A549 (cell line): ENCODE measurements around the gene ADA. TPM values are rescaled to one million over a fixed set of nuclear protein-coding genes. Genes with fewer than 3 reads are reported as not detected.
A peak's percentile ranks its signal among the peaks of the same experiment; 100 is the strongest.

Experiments
- ATAC-seq, 2 experiments: fragments of 200-7000 bp in 1 of 2; fragments of >200 bp in 1 of 2; cut with Nextera tagmentation in 1 of 2; cut with Tn5 transposase in 1 of 2; 3 replicates each; pipeline versions ENCODE4 v1.8.0 to v1.9.1; 2018 to 2020; ENCODE audit warnings: mild to moderate bottlenecking in 1 of 2, moderate library complexity in 1 of 2
- CTCF ChIA-PET: fragments of 300-600 bp; sonication (Branson Sonifier 250); formaldehyde crosslinking; extraction: SDS; loops from one replicate; lab custom pipeline; 2021; ENCODE audit warnings: antibody characterized with exemption, inconsistent platforms; lab: Yijun Ruan, JAX
- POLR2A ChIA-PET: fragments of 350-600 bp; formaldehyde crosslinking; extraction: SDS; loops from one replicate; lab custom pipeline; 2021; ENCODE audit warnings: antibody characterized with exemption, inconsistent platforms; lab: Yijun Ruan, JAX
- DNase-seq, 2 experiments: peaks; one replicate each; pipeline versions ENCODE4 v3.0.0 to v3.0.0-alpha.2; 2011 to 2016; ENCODE audit warnings: low read depth in 1 of 2, low spot score in 1 of 2
- FAIRE-seq: peaks from 2 replicates; lab custom pipeline; 2011; peaks lifted over from hg19 to GRCh38; lab: Jason Lieb, UNC
- H3K27ac ChIP-seq, 2 experiments: fragments of >200 bp; sonication (Bioruptor Twin); formaldehyde crosslinking; 3 replicates each; pipeline ENCODE4 v1.5.1; 2016 to 2017
- H3K4me1 ChIP-seq: fragments of >200 bp; sonication (Bioruptor Twin); formaldehyde crosslinking; 3 replicates; pipeline ENCODE4 v1.6.1; 2016
- H3K4me2 ChIP-seq: fragments of >200 bp; sonication (Bioruptor Twin); formaldehyde crosslinking; 3 replicates; pipeline ENCODE4 v1.6.1; 2016
- H3K4me3 ChIP-seq: fragments of >200 bp; sonication (Bioruptor Twin); formaldehyde crosslinking; 3 replicates; pipeline ENCODE4 v1.5.1; 2016
- H3K9me3 ChIP-seq: fragments of >200 bp; sonication (Bioruptor Twin); formaldehyde crosslinking; 3 replicates; pipeline ENCODE4 v1.6.1; 2016
- CEBPB ChIP-seq, 2 experiments: fragments of >200 bp in 1 of 2; sonication (Bioruptor Twin) in 1 of 2; formaldehyde crosslinking in 1 of 2; IDR thresholded peaks; 2 replicates each; pipeline ENCODE4 v1.6.1; 2012 to 2016
- CHD4 ChIP-seq: fragments of 200-600 bp; sonication (generic); IDR thresholded peaks from 2 replicates; pipeline ENCODE4 v1.6.1; 2016; ENCODE audit warnings: antibody characterized with exemption, mild to moderate bottlenecking, borderline replicate concordance
- EP300 ChIP-seq, 2 experiments: fragments of >200 bp; sonication (Bioruptor Twin); formaldehyde crosslinking; IDR thresholded peaks; 2 replicates in 1 of 2; 3 replicates in 1 of 2; pipeline ENCODE4 v1.6.1; 2016 to 2017
- ESRRA ChIP-seq: fragments of 150-350 bp; IDR thresholded peaks from 2 replicates; pipeline ENCODE4 v1.6.1; 2014; ENCODE audit warnings: mild to moderate bottlenecking, low read length, borderline replicate concordance
- FOSL2 ChIP-seq, 2 experiments: fragments of 450-650 bp in 1 of 2; fragments of >200 bp in 1 of 2; sonication (Bioruptor Twin) in 1 of 2; formaldehyde crosslinking; IDR thresholded peaks; 2 replicates each; pipeline versions ENCODE4 v1.5.0 to v1.6.1; 2016 to 2020; ENCODE audit warnings: mild to moderate bottlenecking in 1 of 2, moderate library complexity in 1 of 2
- HEYL ChIP-seq: fragments of 250-450 bp; sonication (Bioruptor Pico); IDR thresholded peaks from 2 replicates; pipeline ENCODE4 v1.8.0; 2021; ENCODE audit warnings: mild to moderate bottlenecking, moderate library complexity
- HOXA7 ChIP-seq: fragments of 250-450 bp; sonication (Bioruptor Pico); IDR thresholded peaks from 2 replicates; pipeline ENCODE4 v1.5.0; 2020; ENCODE audit warnings: mild to moderate bottlenecking, moderate library complexity
- HOXB13 ChIP-seq: fragments of 250-450 bp; sonication (Bioruptor Pico); IDR thresholded peaks from 2 replicates; pipeline ENCODE4 v1.5.0; 2020; ENCODE audit warnings: low read depth, mild to moderate bottlenecking, moderate library complexity
- HOXB5 ChIP-seq: fragments of 250-450 bp; sonication (Bioruptor Pico); IDR thresholded peaks from 2 replicates; pipeline ENCODE4 v1.5.0; 2020; ENCODE audit warnings: mild to moderate bottlenecking, moderate library complexity
- JUNB ChIP-seq: fragments of >200 bp; sonication (Bioruptor Twin); formaldehyde crosslinking; IDR thresholded peaks from 2 replicates; pipeline ENCODE4 v1.6.1; 2016
- MAZ ChIP-seq: fragments of 150-350 bp; IDR thresholded peaks from 2 replicates; pipeline ENCODE4 v1.6.1; 2014; ENCODE audit warnings: antibody characterized with exemption, low read depth, low read length, borderline replicate concordance
- MYC ChIP-seq: IDR thresholded peaks from 2 replicates; pipeline ENCODE4 v1.6.1; 2012; ENCODE audit warnings: mild to moderate bottlenecking, inconsistent platforms, low read length, improper control_type of control experiment, borderline replicate concordance
- POLR2AphosphoS2 ChIP-seq: conservative IDR thresholded peaks from 2 replicates; pipeline ENCODE4 v1.6.1; 2012; ENCODE audit warnings: low read length, improper control_type of control experiment, inconsistent platforms
- RARB ChIP-seq: fragments of 250-450 bp; sonication (Bioruptor Pico); IDR thresholded peaks from 2 replicates; pipeline ENCODE4 v1.8.0; 2021; ENCODE audit warnings: mild to moderate bottlenecking, moderate library complexity
- RCOR1 ChIP-seq: fragments of 150-350 bp; IDR thresholded peaks from 2 replicates; pipeline ENCODE4 v1.6.1; 2014; ENCODE audit warnings: antibody characterized with exemption, low read length, low read depth
- RFX5 ChIP-seq: fragments of 450-650 bp; IDR thresholded peaks from 2 replicates; pipeline ENCODE4 v1.7.1; 2014; ENCODE audit warnings: antibody characterized with exemption, mild to moderate bottlenecking, moderate library complexity
- RNF2 ChIP-seq: fragments of 200-600 bp; sonication (generic); IDR thresholded peaks from 2 replicates; pipeline ENCODE4 v1.6.1; 2016; ENCODE audit warnings: low read depth, mild to moderate bottlenecking, antibody characterized with exemption, moderate library complexity, borderline replicate concordance
- TP53 ChIP-seq: fragments of 250-450 bp; sonication (Bioruptor Pico); IDR thresholded peaks from 2 replicates; pipeline ENCODE4 v1.5.0; 2021; ENCODE audit warnings: mild to moderate bottlenecking, moderate library complexity
- ZC3H11A ChIP-seq: fragments of 450-650 bp; IDR thresholded peaks from 2 replicates; pipeline ENCODE4 v1.6.1; 2014; ENCODE audit warnings: antibody characterized with exemption, mild to moderate bottlenecking
- ZFP36 ChIP-seq: fragments of 450-650 bp; IDR thresholded peaks from 2 replicates; pipeline ENCODE4 v1.6.1; 2014; ENCODE audit warnings: borderline replicate concordance; ENCODE audit not compliant: partially characterized antibody
- WGBS: methylation state at CpG from one replicate; pipeline ENCODE4 v1.1.6; 2017; ENCODE audit errors: missing lambda C conversion rate; 5-methylcytosine and 5-hydroxymethylcytosine counted together
- polyA plus RNA-seq, 4 experiments: library from polyadenylated mRNA; depleted of rRNA in 3 of 4; stranded (reverse); fragments of >200 nt; fragmentation: RNase III in 1 of 4; extraction: RNeasy Plus Mini Kit Qiagen cat#74134 plus additional on column Dnase treatment in 1 of 4; gene quantifications; 2 replicates in 3 of 4; 3 replicates in 1 of 4; pipeline ENCODE4 v1.2.3, GENCODE V29; 2011 to 2017
- TF ChIP-seq, protein P1 (sequence below): fragments of >200 bp; sonication (Bioruptor Twin); formaldehyde crosslinking; IDR thresholded peaks from 3 replicates; pipeline ENCODE4 v1.5.1; 2016
- TF ChIP-seq, protein P2 (sequence below): fragments of 200-600 bp; sonication (generic); IDR thresholded peaks from 2 replicates; pipeline ENCODE4 v1.6.1; 2016; ENCODE audit warnings: antibody characterized with exemption, mild to moderate bottlenecking, moderate library complexity
- TF ChIP-seq, protein P3 (sequence below): IDR thresholded peaks from 2 replicates; pipeline ENCODE4 v1.6.1; 2012
- TF ChIP-seq, protein P4 (sequence below): fragments of >200 bp; sonication (Bioruptor Twin); formaldehyde crosslinking; IDR thresholded peaks from 2 replicates; pipeline ENCODE4 v1.6.1; 2016

The ADA gene
- polyA plus RNA-seq, 2 of the 4 experiments (the other 2 are of a cell fraction): 34.5 to 48.1 TPM

DNA sequence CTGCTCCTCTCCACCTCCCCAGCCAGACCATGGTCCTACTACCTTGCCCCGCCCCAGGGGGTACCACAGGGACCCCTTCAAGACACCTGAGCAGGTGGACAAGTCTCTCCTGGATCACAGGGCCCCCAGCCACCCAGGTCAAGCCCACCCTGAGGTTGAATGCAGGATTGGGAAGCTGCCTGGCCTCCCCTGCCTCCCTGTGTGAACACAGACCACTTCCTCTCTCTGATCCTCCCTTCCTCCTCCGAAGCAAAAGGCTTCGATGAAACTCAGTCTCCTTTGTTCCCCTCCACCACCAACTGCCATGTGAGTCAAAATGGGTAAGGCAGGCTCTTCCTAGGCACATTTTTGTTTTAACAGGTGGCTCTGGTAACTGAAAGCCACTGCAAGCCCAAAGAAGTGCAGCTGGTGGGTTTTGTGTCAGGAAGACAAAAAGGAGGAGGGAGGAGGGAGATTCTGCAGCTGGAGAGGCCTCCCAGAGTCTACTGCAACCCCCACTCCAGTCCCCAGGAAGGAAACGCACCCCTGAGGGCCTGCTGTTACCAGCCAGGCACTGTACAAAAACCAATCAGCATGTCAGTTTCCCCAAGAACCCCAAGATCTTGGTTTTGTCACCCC is 5.4 kb downstream of the ADA start:
- FAIRE-seq: no peak
- CTCF ChIA-PET: interaction anchor here (0.9 to 13.0 kb wide), 5 partner anchors 20 to 428 kb away, joined by 3 to 126 read pairs (median 3); no protein-coding TSS in a partner anchor
- Histone ChIP-seq H3K4me3 (no peak overlapping the region), H3K27ac (peak overlapping the region in 1 of 2 experiments; percentile 21; a peak in 2 of 6 replicates), H3K9me3 (no peaks in the 10 kb centered on the region), H3K4me1 (peaks cover 66% of the 10 kb centered on the region), H3K4me2 (0 out of 3 replicates have a peak overlapping the region, but pooled peaks have one; percentile 1)
- no peak for ATAC-seq
- POLR2A ChIA-PET: no interaction called here
- TF ChIP-seq RFX5: no peak
- no peak for TF ChIP-seq HOXB5 (CRISPR knock-in tag)
- no peak for TF ChIP-seq TP53 (CRISPR knock-in tag)
- TF ChIP-seq POLR2AphosphoS2: no peak
- TF ChIP-seq, protein P1, sequence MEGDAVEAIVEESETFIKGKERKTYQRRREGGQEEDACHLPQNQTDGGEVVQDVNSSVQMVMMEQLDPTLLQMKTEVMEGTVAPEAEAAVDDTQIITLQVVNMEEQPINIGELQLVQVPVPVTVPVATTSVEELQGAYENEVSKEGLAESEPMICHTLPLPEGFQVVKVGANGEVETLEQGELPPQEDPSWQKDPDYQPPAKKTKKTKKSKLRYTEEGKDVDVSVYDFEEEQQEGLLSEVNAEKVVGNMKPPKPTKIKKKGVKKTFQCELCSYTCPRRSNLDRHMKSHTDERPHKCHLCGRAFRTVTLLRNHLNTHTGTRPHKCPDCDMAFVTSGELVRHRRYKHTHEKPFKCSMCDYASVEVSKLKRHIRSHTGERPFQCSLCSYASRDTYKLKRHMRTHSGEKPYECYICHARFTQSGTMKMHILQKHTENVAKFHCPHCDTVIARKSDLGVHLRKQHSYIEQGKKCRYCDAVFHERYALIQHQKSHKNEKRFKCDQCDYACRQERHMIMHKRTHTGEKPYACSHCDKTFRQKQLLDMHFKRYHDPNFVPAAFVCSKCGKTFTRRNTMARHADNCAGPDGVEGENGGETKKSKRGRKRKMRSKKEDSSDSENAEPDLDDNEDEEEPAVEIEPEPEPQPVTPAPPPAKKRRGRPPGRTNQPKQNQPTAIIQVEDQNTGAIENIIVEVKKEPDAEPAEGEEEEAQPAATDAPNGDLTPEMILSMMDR: no peak
- TF ChIP-seq CEBPB (IDR thresholded peaks at IDR 0.05): no peak
- no peak for TF ChIP-seq HOXB13 (CRISPR knock-in tag)
- TF ChIP-seq, protein P2, sequence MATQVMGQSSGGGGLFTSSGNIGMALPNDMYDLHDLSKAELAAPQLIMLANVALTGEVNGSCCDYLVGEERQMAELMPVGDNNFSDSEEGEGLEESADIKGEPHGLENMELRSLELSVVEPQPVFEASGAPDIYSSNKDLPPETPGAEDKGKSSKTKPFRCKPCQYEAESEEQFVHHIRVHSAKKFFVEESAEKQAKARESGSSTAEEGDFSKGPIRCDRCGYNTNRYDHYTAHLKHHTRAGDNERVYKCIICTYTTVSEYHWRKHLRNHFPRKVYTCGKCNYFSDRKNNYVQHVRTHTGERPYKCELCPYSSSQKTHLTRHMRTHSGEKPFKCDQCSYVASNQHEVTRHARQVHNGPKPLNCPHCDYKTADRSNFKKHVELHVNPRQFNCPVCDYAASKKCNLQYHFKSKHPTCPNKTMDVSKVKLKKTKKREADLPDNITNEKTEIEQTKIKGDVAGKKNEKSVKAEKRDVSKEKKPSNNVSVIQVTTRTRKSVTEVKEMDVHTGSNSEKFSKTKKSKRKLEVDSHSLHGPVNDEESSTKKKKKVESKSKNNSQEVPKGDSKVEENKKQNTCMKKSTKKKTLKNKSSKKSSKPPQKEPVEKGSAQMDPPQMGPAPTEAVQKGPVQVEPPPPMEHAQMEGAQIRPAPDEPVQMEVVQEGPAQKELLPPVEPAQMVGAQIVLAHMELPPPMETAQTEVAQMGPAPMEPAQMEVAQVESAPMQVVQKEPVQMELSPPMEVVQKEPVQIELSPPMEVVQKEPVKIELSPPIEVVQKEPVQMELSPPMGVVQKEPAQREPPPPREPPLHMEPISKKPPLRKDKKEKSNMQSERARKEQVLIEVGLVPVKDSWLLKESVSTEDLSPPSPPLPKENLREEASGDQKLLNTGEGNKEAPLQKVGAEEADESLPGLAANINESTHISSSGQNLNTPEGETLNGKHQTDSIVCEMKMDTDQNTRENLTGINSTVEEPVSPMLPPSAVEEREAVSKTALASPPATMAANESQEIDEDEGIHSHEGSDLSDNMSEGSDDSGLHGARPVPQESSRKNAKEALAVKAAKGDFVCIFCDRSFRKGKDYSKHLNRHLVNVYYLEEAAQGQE: no peak
- TF ChIP-seq, protein P3, sequence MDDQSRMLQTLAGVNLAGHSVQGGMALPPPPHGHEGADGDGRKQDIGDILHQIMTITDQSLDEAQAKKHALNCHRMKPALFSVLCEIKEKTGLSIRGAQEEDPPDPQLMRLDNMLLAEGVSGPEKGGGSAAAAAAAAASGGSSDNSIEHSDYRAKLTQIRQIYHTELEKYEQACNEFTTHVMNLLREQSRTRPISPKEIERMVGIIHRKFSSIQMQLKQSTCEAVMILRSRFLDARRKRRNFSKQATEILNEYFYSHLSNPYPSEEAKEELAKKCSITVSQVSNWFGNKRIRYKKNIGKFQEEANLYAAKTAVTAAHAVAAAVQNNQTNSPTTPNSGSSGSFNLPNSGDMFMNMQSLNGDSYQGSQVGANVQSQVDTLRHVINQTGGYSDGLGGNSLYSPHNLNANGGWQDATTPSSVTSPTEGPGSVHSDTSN: no peak
- no peak for TF ChIP-seq RNF2
- DNase-seq: no peak
- whole genome bisulfite sequencing: 73% methylated on average over 4 of the region's 4 CpGs

DNA sequence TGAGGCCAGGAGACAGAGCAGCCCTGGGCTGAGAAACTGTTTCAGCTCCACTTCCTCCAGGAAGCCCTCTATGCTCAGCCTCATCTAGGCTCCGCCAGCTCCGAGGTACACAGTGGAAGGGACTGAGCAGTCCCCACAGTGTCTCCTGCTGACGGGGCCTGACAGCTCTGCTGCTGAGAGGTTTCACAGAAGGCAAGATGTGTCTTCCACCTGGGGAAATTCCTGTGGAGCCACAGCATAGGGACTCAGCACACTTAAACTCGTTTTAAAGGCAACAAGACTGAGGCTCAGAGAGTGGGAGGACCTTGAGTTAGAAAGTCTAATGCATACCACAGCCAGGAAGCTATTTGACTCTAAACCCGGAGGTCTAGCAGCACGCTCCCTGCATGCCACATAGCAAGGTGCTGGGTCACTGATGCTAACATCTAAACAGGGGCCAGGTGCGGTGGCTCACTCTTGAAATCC is 6.8 kb downstream of the ADA start:
- WGBS: 72% methylated on average over 7 of the region's 7 CpGs
- ChIA-PET CTCF (interaction anchor here (0.6 to 13.0 kb wide), 4 partner anchors 21 to 478 kb away, joined by 3 to 126 read pairs (median 3); no protein-coding TSS in a partner anchor), POLR2A (no interaction called here)
- Histone ChIP-seq H3K4me2 (peak overlapping the region; percentile 78), H3K4me3 (no peak overlapping the region), H3K9me3 (no peaks in the 10 kb centered on the region), H3K4me1 (peaks cover 55% of the 10 kb centered on the region), H3K27ac (peak overlapping the region; percentile 83 to 94)
- ATAC-seq: no peak
- FAIRE-seq: no peak
- TF ChIP-seq JUNB (no peak), ZFP36 (peak; percentile 76)
- DNase-seq: peak in 1 of 2 experiments; percentile 21

DNA sequence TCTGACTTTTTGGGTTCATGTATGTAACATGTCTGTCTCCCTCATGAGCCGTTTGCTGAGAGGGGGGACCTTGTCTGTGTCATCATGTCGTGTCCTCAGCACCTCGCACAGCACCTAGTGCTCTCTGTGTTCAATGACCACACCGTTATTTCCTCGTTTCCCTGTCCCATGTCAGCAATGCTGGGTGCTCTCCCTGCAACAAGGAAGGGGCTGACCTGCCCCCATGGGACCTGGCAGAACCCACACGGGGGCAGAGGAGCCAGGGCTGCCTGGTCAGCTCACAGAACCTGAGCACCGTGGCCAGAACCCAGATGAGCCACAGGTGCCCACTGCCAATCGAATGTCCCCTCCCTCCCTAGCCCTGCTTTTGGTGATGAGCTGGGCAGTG is 7.3 kb downstream of the ADA start:
- Histone ChIP-seq H3K4me3 (no peak overlapping the region), H3K4me1 (peaks cover 55% of the 10 kb centered on the region), H3K9me3 (no peaks in the 10 kb centered on the region), H3K4me2 (peak overlapping the region; percentile 78), H3K27ac (peak overlapping the region; percentile 83 to 94)
- DNase-seq (no peak), ATAC-seq (no peak), FAIRE-seq (no peak)
- ChIA-PET CTCF (interaction anchor here (1.1 to 13.0 kb wide), 2 partner anchors 39 to 89 kb away, joined by 3 to 126 read pairs; no protein-coding TSS in a partner anchor), POLR2A (interaction anchor here (0.6 to 2.5 kb wide), 2 partner anchors 8 to 975 kb away, joined by 8 to 9 read pairs; partner anchors contain the start of gene ADA)
- 29% methylated on average over 4 of the region's 8 CpGs for WGBS
- no peak for TF ChIP-seq HEYL (CRISPR knock-in tag)
- TF ChIP-seq TP53 (CRISPR knock-in tag): no peak
- TF ChIP-seq HOXA7: no peak
- no peak for TF ChIP-seq ESRRA
- no peak for TF ChIP-seq EP300 (IDR thresholded peaks at IDR 0.05)
- TF ChIP-seq, protein P4, sequence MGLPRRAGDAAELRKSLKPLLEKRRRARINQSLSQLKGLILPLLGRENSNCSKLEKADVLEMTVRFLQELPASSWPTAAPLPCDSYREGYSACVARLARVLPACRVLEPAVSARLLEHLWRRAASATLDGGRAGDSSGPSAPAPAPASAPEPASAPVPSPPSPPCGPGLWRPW: no peak
- TF ChIP-seq FOSL2 (IDR thresholded peaks at IDR 0.05): no peak
- no peak for TF ChIP-seq FOSL2 (CRISPR knock-in tag; IDR thresholded peaks at IDR 0.05)
- TF ChIP-seq, protein P3: no peak
- no peak for TF ChIP-seq ZC3H11A
- TF ChIP-seq RCOR1: no peak
- no peak for TF ChIP-seq CHD4
- TF ChIP-seq MYC: no peak
- TF ChIP-seq MAZ: no peak
- TF ChIP-seq RARB (CRISPR knock-in tag): no peak
